ENCODE data around the gene PRMT1.
A peak's percentile ranks its signal among the peaks of the same experiment; 100 is the strongest.

Gene PRMT1

DNA sequence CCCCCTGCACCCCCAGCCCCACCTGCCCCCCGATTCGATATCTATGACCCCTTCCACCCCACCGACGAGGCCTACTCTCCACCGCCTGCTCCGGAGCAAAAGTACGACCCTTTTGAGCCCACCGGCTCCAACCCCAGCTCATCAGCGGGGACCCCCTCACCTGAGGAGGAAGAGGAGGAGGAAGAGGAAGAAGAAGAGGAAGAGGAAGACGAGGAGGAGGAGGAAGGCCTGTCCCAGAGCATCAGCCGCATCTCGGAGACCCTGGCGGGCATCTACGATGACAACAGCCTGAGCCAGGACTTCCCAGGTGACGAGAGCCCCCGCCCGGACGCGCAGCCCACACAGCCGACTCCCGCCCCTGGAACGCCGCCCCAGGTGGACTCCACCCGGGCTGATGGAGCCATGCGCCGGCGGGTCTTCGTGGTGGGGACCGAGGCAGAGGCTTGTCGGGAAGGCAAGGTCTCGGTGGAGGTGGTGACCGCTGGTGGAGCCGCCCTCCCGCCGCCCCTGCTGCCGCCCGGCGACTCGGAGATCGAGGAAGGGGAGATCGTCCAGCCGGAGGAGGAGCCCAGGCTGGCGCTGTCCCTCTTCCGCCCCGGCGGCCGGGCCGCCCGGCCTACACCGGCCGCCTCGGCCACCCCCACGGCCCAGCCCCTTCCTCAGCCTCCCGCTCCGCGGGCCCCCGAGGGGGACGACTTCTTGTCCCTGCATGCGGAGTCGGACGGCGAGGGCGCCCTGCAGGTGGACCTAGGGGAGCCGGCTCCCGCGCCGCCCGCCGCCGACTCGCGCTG lies 25.8 kb upstream of the PRMT1 start:
- no peak for DNase-seq (ENCODE audit: low read depth, low spot score)
- H3K27ac ChIP-seq, result no peak overlapping the region

DNA sequence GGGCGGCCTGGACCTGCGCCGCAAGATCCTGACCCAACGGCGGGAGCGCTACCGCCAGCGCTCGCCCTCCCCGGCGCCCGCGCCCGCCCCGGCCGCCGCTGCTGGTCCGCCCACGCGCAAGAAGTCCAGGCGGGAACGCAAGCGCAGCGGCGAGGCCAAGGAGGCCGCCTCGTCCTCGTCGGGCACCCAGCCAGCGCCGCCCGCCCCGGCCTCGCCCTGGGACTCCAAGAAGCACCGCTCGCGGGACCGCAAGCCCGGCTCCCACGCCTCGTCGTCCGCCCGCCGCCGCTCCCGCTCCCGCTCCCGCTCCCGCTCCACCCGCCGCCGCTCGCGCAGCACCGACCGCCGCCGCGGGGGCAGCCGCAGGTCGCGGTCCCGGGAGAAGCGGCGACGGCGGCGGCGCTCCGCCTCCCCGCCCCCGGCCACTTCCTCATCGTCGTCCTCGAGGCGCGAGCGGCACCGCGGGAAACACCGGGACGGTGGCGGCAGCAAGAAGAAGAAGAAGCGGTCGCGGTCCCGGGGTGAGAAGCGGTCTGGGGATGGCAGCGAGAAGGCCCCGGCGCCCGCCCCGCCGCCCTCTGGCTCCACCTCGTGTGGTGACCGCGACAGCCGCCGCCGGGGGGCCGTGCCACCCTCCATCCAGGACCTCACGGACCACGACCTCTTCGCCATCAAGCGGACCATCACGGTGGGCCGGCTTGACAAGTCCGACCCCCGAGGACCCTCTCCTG lies 25.1 kb upstream of the PRMT1 start:
- no peak for DNase-seq (ENCODE audit: low read depth, low spot score)
- H3K27ac ChIP-seq, result no peak overlapping the region

DNA sequence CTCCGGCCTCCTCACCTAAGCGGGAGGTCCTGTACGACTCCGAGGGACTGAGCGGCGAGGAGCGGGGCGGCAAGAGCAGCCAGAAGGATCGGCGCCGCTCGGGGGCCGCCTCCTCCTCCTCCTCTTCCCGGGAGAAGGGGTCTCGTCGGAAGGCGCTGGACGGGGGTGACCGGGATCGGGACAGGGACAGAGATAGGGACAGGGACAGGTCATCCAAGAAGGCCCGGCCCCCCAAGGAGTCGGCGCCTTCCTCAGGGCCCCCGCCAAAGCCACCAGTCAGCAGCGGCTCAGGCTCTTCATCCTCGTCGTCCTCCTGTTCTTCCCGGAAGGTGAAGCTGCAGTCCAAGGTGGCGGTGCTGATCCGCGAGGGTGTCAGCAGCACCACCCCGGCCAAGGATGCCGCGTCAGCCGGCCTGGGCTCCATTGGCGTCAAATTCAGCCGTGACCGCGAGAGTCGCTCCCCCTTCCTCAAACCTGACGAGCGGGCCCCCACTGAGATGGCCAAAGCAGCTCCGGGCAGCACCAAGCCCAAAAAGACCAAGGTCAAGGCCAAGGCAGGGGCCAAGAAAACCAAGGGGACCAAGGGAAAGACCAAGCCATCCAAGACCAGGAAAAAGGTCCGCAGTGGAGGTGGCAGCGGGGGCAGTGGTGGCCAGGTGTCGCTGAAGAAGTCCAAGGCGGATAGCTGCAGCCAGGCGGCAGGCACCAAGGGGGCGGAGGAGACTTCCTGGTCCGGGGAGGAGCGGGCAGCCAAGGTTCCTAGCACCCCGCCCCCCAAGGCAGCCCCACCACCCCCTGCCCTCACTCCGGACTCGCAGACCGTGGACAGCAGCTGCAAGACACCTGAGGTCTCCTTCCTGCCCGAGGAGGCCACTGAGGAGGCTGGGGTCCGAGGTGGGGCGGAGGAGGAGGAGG lies 24.3 kb upstream of the PRMT1 start:
- H3K27ac ChIP-seq, result no peak overlapping the region
- no peak for DNase-seq (ENCODE audit: low read depth, low spot score)

DNA sequence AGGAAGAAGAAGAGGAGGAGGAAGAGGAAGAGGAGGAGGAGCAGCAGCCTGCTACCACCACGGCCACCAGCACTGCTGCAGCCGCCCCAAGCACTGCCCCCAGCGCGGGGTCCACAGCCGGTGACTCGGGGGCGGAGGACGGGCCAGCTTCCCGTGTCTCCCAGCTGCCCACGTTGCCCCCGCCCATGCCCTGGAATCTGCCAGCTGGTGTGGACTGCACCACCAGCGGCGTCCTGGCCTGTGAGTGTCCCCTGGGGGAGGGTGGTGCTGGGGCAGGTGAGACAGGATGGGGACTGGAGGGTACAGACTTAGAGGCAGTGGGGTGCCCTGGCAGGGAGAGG lies 23.6 kb upstream of the PRMT1 start:
- H3K27ac ChIP-seq, result no peak overlapping the region
- no peak for DNase-seq (ENCODE audit: low read depth, low spot score)

DNA sequence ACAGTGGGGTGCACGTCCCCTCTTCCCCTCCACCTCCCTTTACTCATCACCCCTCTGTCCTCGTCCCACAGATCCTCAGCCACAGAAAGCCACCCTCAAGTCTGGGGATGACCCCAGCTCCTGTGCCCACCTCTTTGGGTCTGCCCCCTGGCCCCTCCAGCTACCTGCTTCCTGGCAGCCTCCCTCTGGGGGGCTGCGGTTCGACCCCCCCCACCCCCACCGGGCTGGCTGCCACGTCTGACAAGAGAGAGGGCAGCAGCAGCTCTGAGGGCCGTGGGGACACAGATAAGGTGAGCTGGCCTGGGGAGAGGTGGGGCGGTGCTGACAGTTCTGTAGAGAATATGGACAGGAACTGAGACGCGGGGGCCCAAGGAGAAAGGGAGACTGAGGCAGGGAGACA lies 22.5 kb upstream of the PRMT1 start:
- no peak for DNase-seq (ENCODE audit: low read depth, low spot score)
- no peak overlapping the region for H3K27ac ChIP-seq

DNA sequence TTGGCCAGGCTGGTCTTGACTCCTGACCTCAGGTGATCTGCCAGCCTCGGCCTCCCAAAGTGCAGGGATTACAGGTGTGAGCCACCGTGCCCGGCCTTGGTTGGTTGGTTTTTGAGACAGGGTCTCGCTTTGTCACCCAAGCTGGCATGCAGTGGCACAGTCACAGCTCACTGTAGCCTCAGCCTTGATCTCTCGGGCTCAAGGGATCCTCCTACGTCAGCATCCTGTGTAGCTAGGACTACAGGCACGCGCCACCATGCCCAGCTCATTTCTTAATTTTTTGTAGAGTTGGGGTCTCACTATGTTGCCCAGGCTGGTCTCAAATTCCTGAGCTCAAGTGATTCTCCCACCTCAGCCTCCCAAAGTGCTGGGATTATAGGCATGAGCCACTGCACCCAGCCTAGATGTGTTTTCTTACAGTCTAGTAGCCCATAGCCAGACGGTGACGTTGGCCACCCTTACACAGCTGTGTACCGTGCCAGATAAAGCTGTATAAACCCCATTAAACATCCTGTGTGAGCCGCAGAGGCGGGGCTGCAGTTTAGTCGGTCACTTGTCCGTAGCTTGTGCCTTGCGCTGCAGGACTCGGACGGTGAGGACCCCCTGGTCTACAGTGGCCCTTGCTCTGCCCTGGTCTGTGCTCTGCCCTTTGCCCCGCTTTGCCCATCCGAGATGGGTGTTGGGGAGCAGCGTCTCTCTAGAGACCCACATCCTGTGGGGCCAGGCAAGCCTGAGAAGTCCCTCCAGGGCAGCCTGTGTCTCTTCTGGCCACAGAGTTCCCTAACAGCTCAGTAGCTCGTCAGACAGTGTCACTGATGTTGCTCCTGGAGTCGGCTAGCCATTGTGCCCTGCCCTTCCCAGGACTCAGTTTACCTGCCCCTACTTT lies 21.3 kb upstream of the PRMT1 start:
- no peak for DNase-seq (ENCODE audit: low read depth, low spot score)
- no peak overlapping the region for H3K27ac ChIP-seq

DNA sequence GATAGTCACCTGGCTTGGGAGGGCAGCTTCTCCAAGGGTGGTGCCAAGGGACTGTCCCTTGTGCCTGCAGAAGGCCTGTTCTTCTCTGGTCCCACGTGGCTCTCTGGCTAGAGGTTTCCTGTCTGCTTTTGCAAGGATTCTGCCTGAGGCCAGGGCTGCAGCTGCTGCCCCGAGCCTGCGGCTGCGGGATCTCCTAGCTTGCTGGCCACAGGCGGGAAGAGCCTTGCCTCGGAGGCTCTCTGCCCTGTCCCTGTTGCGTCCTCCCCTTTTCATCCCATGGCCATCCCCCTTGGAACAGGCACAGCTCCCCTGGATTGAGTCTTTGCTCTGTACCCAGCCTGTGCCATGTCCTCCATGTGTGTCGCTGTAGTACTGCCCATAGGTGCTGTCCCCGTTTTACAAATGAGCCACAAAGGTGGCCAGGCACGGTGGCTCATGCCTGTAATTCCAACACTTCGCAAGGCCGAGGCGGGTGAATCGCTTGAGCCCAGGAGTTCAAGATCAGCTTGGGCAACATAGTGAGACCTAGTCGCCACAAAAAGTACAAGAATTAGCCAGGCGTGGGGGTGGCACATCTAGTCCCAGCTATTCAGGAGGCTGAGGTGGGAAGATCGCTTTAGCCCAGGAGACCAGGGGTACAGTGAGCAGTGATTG lies 20.5 kb upstream of the PRMT1 start:
- no peak for DNase-seq (ENCODE audit: low read depth, low spot score)
- no peak overlapping the region for H3K27ac ChIP-seq

DNA sequence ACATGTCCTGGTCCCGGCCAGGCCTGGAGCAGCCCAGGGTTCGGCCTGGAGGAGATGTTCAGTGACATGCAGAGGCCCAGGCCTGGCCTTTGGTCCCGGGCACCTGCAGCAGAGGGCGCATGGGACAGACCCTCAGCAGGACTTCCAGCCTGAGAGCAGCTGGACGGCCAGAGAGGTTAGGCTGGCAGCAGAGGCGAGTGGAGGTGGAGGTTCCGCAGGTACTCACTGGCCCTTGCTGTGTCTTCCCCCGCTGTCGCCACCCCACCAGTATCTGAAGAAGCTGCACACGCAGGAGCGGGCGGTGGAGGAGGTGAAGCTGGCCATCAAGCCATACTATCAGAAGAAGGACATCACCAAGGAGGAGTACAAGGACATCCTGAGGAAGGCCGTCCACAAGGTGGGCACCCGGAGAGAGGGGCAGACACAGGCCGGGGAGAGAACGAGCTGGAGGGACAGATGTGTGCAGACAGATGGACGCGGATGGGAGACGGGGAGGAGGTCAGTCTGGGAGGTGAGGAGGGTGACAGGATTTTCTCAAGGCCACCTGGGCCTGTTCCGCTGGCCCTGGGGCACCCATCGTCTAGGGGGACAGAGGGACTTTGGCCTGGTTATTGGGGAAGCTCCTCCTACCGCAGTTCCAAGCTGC lies 19.5 kb upstream of the PRMT1 start:
- DNase-seq (ENCODE audit: low read depth, low spot score), result no peak
- no peak overlapping the region for H3K27ac ChIP-seq

DNA sequence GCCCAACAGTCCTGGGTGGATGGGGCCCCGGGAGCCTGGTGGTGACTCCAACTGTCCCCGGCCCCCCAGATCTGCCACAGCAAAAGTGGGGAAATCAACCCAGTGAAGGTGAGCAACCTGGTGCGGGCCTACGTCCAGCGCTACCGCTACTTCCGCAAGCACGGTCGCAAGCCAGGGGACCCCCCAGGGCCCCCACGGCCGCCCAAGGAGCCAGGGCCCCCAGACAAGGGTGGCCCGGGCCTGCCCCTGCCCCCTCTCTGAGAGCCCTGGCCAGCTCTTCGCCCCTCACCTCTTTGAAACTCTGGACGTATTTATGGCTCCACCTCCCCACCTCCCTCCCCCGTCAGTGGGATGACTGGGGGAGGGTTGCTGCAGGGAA lies 18.9 kb upstream of the PRMT1 start:
- no peak for DNase-seq (ENCODE audit: low read depth, low spot score)
- H3K27ac ChIP-seq, result no peak overlapping the region

DNA sequence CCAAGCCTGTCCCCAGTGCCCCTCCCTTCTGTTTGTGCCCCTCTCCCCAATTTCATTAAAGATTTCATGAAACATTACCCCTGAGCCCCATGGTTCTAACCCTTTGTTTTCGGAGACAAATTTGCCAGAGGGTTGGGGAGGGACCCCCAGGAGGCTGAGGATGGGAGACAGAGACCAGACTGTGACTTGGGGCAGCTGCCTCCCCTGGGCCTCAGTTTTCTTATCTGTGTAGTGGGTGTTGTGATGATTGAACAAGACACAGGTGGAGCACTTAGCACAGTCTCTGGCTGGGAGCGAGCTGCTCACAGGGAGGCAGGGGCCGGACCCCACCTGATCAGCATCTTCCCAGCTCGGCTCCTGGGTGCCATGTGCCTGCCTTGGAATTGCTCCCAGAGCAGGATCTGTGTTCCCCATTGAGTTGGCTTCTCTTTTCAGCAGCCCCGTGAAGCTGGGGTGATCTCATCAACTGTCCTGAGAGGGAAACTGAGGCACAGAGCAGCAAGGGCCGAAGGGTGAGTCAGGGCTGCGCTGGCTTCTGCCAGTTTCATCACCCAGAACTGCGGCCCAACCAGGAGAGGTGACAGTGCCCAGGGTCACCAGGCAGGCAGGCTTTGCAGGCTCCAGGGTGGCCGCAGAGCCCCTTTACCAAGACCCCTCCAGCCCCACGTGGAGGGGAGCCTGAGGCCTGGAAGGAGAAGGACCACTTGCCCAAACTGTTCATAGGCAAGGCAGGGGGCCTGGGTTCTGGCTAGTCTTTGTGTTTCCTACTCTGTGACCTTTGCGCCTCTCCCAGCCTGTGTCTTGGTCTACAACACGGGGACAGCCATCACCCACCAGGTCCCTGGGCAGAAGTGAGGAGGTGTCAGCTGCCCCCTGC lies 18.3 kb upstream of the PRMT1 start:
- no peak overlapping the region for H3K27ac ChIP-seq
- DNase-seq (ENCODE audit: low read depth, low spot score), result no peak

DNA sequence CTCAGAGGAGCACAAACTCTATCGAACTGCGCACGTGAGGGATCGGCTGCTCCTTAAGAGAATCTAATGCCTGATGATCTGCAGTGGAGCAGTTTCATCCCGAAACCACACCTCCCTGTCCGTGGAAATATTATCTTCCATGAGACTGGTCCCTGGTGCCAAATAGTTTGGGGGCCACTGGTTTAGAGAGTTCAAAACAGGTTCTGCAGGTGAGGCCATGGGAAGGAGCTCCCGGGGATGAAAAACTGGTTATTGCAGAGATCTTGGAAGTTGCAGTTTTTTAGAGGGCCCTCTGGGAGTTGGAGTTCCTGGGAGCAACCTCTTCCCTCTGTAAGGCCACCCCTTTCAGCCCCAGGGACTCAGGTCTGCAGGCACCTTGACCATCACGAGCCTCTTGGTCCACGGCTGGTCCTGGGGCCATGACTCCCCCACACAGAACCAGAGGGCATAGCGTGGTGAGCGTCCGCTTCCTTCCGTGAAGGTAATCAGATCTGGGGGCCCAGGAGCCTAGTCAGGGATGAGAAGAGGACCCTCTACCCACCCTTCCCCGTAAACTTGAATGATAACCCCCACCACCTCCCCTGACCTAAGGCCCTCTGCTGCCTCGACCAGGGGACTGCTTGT lies 16.6 kb upstream of the PRMT1 start:
- H3K27ac ChIP-seq, result no peak overlapping the region
- DNase-seq (ENCODE audit: low read depth, low spot score), result no peak

DNA sequence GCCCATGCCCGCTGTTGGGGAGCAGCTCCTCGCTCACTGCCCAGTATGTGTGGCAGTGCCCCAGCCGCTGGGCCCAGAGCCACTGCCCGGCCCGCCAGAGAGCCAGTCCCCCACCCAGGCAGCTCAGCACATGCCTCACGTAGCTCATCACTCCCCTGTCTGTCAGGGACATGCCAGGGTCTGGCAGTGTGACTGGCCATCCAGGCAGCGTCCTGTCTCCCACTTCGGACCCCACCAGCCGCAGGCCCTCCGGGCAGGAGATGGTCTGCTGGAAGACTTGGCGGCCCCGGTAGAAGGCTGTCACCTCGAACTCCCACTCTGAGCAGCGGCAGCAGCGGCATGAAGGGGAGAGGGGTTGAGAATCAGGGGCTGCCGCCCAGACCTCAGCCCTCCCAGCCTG lies 15.1 kb upstream of the PRMT1 start:
- DNase-seq (ENCODE audit: low read depth, low spot score), result no peak
- no peak overlapping the region for H3K27ac ChIP-seq

DNA sequence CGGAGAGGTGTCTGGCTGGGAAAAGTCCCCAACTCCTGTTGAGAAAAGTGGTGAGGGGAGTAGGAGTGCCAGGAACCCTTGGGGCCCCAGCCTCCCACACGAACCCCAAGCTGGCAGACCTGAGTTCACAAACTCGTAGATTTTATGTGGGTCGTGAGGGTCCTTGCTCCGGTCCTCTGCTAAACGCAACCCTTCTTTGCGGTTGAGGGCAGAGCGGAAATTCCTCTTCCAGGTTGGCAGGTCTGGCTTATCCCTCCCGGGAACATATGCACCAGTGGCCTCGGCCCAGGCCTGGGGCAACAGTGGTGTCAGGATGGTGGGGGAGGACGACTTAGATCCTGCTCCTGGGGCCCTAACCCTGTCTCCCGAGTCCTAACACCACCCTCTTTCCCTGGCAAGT lies 13.8 kb upstream of the PRMT1 start:
- H3K27ac ChIP-seq, result no peak overlapping the region
- DNase-seq (ENCODE audit: low read depth, low spot score), result no peak

DNA sequence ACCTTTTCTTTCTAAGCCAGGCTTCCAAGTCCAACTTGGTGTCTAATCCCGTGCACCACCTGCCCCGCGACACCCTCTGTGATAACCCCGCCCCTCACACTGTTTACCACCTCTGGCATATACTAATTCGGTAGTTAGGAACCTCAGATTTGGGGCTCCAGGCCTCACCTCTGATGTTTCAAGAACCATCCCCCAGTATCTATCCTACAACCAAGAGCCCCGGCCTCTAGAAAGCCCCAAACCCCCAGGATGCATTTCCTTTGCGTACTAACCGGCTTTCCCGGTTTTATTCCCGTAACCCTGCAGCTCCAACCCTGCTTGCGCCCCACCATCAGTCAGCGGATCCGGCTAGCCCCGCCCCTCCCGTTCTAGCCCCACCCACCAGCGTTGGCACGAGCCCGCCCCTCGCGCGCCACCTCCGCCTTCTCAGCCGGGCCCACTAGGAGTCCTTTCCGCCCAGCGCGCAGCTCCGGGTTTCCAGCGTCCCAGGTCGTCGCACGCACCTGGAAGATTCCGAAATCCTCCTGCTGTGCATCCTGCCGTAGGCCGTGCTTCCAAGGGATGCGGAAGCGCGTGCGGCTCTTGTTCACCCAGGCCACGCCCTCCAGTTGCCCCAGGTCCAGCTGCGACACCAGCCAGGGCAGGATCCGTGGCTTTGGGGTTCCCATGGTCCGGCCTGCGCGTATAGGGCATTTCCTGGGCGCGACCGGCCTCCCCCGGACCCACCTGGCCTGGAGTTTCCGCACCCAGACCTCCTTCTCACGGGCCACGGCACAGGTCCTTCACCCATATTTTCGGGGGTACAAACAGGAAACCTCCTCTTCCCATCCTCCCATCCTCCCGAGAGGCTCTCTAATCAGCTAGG lies 12.7 kb upstream of the PRMT1 start:
- DNase-seq (ENCODE audit: low read depth, low spot score), result peak; percentile 83

DNA sequence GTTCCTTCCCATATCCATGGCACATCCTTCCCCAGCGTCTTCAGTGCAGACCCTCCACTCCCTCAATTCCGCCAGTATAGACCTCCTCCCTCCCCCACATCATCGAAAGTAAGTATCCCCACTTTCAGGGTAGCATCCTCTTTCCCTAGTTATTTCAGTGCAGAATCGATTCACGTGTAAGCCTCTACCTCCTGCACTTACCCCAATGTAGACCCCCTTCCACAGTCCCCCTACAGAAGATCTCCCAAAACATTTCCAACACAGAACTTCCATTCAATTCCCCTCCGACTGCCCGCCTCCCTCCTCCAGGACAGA lies 12.1 kb upstream of the PRMT1 start:
- peak overlapping the region; percentile 91 for H3K27ac ChIP-seq
- no peak for DNase-seq (ENCODE audit: low read depth, low spot score)

More for the DNA sequence above, 12.7 kb upstream of the PRMT1 start:
- peak overlapping the region; percentile 91 for H3K27ac ChIP-seq

DNA sequence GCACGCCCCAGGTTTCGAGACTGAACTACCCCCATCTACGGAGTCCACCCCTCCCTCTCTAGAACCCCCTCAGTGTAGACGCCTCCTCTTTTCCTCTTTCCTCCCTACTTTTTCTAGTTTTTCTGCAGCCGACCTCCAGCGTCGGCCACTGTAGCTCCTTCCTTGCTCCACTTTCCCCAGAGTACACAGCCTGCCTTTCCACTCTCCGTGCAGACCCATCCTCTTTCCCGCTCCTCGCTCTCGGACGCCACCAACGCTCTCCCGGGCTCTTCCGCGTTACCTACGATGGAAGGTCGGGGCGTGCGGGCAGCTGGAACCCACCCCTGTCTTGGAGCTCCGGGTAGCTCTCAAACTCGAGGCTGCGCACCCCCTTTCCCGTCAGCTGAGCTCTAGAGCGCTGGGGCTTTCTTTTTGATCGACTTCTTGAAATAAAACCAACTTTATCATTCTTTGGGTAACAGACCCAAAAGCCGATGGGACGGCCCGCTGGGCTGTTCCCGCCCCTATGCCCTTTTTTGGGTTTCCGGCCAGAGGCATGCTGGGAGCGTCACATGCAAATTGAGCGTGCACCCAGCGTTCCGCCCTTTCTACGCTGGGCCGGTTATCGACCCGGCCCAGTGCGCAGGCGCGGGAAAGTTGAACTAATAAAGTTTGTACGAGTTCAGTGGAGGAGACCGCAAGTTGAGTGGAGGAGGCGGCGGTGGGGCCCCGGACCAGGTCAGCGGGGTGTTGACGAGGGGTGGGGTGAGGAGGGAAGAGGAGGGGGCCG lies 11.5 kb upstream of the PRMT1 start, which contains the start of the genes BCL2L12 and IRF3:
Gene BCL2L12 (plus strand): TSS at position 583 of the 769 bp plus-strand sequence. CDS start 760 bp downstream, outside the sequence.
Gene IRF3 (minus strand): TSS at position 507 of the 769 bp plus-strand sequence. CDS start 1,019 bp downstream, outside the sequence.
- DNase-seq (ENCODE audit: low read depth, low spot score), result peak; percentile 55
- peak within 1 kb of the TSS; percentile 91 for H3K27ac ChIP-seq
